Activated CD8-positive, alpha-beta memory T cell treated with anti-CD3 and anti-CD28 coated beads, Interleukin-2, amount 50 U/mL, for 4 hours (primary cell): ENCODE measurements around the gene CCN6.
A peak's percentile ranks its signal among the peaks of the same experiment; 100 is the strongest.

Source experiments
- DNase-seq: peaks from one replicate; pipeline ENCODE4 v3.0.0-alpha.2; 2020

Gene CCN6

DNA sequence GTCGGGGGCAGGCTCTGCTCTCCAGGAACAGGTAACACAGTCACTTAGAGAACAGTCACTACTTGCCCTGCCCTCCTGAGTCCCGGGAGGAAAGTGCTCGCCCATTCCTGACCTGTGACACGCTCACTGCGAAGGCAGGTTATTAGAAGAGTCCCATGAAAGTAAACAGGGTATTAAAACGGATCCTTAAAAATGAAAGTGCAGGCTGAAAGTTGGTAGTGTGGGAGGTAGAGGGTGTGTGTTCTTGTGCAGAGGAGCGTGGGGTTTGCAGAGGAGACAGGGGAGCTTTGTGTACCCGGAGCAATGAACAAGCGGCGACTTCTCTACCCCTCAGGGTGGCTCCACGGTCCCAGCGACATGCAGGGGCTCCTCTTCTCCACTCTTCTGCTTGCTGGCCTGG, at the start of gene CCN6:
TSS of gene CCN6 (plus strand) at position 104 of the 400 bp plus-strand sequence. CDS start at position 358, 254 bp downstream.
- no peak for DNase-seq

DNA sequence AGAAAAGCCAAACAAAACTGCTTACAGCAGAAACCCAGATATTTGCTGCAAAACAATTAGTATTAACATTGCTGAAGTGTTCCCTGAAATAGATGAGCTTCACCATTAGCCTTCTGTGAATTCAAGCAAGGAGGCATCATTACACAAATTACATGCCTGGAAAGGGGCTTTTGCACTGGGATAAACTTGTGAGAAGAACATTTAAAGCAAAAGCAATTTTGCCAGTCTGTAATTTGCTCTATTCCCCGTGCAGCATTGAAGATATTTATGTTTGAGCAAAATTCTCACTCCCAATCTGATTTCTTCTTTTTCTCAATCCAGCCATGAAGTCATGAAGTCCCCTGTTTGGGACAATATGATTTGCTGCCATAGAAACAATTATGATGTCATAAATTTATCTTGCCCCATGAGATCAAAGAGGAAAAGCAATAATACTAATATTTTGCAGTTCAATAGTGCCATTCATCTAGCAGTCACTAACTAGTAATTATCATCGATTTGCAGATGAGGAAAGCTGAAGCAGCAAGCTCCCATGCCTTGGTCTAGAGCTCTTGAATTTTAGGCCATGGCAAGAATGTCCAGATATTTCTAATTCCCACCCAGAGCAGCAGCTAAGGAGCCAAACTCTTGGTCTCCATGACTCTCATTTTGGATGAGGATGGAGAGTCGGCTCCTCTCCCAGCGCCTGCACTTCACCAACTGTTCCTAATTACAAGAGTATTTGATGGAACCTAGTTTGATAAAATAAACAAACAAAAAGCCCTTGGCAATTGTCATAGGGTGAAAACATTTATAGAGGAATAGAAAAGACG, 49.5 kb upstream of the CCN6 start:
- no peak for DNase-seq

DNA sequence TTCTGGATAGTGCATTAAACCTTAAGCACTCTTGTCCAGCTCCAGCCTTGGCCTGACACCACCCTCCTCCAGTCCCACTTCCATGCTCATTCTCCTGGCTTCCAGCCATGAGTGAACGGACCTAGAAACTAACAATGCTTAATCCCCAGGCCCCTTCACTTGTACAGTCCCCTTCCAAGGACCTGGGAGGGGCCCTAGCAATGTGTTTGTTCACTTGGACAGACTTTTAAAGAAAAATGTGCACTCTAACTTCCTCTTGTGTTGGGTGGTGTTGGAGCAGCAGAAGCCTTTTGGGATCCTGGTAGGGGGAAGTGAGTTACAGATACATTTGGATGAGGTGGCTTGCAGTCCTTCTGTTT, 48.9 kb upstream of the CCN6 start:
- DNase-seq: no peak

DNA sequence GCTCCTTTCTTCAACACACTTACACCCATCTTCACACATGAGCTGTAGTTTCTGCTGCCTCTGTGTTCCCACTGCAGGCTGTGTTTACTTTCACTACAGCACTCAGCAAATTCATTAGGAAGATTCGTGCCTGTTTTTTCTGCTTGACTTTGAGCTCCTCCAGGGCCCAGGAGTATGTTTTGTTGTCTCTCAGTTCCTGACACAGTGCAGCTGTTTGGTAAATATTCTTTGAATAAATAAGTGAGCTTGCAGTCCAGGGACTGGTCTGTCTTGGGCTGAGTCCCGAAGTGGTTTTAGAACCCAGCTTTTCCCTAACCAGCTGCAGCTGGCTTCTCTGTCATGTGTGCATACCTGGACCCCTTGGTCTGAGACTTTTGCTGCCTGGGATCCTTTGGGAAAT, 46.6 kb upstream of the CCN6 start:
- no peak for DNase-seq

DNA sequence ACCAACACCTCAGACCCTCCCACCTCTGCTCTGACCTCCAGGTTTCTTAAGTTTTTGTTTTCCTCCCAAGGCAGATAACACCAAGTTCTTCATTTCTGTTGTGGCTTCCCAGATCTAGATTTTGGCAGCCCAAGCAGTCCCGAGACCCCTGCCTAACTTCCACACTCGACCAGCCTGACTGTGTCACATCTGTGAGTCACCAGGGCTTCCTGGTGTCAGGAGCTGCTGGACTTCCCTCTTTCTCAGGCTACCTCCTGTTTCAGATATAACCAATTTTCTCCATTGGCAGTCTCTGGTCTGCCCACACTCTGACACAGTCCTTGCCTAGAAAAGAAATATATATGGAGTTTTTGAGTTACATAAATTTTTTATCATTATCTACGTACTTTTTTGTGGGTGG, 46.1 kb upstream of the CCN6 start:
- DNase-seq: no peak

DNA sequence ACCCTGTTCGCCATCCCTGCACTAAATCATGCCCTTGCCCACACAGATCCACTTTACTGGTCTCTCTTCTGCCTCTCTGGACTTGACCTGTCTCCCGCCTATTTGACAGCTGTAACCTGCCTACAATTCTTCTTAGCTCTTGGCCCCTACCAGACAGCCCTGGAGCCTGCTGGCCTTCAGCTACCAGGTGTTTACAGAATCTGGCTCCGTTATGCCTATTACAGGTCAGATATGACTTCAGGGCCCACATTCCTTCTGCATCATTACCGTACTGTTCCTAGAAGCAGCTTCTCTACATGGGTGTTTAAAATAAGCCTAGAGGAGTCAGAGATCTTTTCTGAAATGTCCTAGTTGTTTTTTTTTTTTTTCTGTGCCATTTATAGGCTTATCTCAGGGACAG, 45.4 kb upstream of the CCN6 start:
- no peak for DNase-seq

DNA sequence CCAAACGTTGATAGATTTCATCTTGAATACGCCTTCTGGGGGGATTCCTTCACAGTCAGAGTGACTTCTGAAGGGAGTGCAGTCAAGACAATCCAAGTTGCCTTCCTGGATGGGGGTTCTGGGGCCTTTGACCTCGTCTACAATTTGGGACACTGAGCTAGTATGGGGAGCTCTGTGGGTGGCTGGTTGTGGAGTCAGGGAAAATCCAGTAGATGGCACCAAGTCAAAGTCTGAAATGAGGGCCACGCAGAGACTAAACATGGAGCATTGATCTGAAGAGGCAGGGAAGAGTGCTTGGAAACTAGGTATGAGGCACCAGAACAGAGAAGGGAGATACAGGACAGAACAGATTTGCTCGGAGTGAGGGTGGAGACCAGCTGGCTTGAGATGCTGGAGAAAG, 43.6 kb upstream of the CCN6 start:
- no peak for DNase-seq

DNA sequence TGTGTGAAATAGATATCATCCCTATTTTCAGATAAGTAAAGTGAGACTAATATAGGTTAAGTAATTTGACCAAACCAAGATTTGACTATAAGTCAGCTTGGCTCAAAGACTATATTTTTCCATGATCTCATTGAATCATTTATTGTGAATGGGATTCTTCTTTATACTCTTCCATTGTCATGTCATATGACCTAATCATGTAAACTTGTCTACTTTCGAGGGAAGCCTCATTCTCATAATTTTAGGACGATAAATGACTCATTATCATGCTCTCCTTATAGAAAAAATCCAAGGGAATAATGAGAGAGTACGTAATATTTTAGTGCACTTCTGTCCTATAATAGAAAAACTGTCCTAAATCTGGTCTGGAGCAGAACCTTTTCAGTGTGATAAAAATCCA, 40.9 kb upstream of the CCN6 start:
- no peak for DNase-seq

DNA sequence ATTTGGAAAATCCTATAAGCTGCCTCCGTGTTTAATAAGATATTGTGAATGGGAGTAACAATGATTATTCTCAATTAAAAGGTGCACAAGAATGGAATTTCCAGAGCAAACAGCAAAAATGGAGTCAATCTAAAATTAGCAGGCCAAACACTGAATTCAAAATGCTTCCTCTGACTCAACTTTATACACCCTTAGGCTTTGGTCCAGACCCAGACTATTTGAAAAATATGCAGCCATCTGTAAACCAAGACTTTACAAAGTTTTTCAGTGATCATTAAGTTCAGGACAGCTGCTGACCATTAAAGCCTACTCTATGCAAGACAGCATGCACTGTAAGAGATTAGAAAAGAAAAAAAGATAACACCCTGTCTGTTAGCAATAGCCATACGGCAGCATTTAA, 39.4 kb upstream of the CCN6 start:
- DNase-seq: no peak

DNA sequence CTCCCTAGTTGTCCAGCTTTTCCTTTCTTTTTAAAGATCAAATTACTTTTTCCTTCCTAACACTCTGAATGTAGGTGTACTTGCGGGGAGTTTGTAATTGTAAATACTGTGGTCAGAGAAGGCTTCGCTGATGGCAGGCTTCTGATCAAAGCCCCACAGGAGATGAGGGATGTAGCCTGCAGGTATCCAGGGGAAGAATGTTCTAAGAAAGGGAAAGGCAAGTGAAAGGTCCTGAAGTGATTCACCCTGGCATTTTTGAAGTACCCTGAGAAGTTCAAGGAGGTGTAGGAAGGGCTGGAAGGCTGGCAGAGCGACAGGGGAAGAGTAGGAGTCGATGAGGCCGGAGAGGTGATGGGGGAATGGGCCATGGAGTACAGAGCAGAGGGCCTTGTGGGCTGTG, 38.2 kb upstream of the CCN6 start:
- DNase-seq: no peak

DNA sequence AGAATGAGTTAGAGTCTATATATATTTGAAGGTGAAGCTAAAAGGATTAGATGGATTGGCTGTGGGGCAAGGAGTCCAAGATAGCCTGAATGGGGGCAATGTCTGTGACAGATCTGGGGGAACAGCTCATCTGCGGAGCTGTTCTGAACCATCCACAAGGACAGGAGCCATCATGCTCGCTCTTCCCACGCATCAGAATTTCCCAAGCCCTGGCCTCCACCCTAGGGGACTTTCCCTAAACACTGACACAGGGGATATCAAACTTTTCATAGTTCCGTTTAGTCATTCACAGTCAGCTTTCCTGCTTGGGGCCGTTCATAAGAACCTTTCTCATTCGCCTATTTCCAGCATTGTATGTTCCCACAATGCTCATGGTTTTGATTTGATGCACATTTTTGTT, 37.6 kb upstream of the CCN6 start:
- DNase-seq: no peak

DNA sequence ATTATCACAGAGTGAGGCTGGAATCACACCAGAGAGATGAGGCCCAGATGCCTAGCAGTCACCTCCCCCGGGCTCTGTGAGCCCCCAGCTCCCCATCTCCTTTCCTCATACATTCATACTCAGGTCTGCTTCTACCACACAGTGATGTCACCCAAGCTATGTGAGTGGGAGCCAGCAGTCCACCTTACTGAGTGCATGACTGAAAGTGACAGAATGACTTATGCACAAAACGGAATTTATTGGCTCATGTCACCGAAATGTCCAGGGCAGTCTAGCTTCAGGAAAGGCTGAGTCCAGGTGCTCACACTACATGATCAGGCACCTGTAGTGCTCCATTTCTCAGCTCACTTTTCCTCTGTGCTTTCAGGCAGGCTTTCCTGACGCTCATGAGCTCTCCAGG, 36.7 kb upstream of the CCN6 start:
- no peak for DNase-seq

DNA sequence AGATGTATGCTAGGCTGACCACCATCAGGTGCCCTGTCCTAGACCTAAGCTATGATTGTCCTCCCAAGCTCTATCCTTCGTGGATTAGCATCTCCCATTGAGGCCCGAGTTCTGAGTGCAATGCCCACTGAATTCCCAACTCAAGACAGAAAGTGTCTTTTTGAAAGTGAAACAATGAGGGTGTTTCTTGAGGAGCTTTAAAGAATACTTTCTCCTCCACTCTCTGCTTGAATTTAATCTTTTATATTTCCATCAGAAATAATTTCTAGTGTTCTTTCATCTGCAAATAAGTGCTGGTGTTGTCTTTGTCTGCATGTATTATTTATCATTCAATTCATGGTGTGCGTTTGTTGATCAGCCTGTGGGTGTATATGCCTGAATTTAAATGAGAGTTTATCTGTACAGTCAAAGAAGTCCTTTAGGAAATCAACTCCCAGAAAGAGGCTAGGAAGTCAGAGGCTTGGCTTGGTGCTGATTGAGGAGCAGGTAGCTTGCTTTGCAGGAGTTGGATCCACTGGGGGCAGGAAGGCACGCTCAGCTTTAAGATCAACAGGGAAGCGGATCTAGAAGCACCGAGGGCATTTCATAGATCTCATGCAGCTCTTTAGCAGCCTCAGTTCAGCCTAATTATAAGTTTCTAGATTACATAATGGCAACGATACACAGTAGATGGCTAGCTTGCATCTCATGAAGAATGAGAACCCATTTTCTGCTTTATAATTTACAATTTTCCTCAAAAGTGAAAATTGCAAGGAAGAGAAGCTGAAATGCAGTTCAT, 36.0 kb upstream of the CCN6 start:
- no peak for DNase-seq

DNA sequence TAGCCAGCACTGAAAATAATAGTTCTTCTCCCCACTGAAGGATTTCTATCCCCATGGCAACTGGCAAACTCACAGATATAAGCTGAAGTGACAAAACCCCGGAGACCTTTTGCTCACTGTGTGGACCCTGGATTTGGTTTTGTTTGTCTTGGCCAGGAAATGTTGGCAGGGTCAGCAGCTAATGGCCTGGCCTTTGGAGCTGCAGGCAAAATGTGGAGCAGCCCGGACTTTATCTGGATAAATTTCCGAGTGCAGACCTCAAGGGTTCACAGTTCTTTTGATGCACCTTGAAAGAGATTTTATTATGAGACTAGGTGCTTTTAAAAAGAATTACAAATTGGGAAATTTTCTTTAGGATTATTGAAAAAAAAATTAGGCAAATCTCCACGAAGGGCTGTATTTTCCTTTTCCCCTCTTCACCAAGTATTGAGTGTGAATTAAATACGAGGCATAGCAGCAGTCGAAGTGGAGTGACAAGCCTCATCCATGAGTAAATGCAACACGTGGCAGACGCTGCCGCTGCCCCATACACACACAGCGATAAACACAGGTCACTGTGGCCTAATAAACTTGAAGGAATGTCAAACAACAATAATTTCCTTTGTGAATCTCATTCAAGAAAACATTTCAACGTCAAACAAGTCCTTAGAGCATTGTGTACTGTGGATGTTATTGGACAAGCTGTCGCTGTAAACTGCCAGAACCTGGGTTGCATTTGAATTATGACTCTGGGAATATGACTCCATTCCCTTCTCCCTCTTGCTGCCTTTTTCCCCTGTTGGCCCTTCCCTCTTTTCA, 35.1 kb upstream of the CCN6 start:
- DNase-seq: no peak

DNA sequence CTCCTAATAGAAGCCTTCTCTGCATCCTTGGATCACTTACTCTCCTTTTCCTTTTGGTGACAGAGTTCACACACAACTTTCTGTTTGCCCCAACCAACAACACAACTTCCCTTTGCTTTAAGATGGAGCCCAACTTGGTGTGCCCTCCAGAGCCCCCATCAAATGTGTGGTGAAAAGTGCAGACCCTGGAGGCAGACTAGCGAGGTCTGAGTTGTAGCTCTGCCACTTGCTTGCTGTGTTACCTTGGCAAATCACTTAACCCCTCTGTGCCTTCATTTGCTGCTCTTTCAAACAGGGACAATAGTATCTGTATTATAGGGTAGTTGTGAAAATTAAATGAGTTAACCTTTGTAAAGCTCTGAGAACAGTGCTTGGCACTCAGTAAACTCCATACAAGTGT, 34.3 kb upstream of the CCN6 start:
- no peak for DNase-seq

DNA sequence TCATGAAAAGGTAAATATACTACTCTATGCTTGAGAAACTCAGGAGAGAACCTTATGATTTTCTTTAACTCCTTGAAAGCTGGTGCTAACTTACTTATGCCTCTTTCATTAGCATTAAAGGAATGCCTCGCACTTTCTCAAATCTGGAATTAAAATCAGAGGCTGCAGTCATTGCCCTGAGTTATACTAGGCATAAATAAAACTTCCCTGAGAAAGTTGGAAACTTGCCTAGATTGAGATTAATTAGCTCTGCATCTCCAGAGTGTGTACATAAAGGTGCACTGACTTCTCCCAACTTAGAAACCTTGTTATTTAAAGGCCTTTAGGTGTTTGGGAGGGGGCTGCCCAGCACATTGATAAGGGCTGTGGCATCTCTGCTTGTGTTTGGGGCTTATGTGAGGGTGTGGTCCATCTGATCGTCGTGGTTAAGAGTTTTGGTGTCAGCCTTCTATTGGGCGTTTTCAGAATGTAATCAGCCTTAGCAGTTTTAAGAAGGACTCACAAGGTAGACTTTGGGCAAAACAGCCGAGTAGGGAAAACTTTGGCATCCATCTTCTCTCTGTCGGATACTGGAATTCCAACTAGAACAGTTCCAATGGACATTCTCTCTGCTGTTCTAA, 32.1 kb upstream of the CCN6 start:
- no peak for DNase-seq

DNA sequence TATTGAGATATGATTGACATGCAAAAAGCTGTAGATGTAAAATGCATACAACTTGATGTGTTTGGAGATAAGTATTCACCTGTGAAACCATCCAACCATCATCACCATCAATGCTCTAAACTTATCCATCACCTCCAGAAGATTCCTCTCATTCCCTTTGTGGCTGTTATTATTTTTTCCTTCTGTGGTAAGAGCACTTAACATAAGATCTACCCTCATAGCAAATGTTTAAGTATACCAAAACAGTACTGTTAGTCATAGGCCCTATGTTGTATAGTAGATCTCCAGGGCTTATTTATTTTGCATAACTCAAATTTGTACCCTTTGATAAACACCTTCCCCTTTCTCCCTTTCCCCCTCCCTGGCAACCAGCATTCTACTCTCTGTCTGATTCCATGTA, 31.2 kb upstream of the CCN6 start:
- no peak for DNase-seq

DNA sequence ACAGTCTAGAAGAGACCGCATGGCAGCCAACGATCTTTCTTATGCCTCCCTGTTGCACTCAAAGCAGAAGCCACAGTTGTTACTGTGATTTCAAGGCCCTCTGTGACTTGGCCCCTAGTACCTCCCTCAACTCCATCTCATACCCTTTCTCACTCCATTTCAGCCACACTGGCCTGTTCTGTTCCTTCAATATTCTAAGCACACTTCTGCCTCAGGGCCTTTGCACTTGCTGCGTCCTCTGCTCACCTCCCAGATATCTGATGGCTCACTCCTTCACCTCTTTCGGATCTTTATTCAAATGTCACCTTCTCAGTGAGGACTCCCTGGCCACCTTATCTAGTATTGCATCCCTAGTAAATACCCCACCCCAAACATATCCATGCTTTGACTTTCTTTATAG, 29.4 kb upstream of the CCN6 start:
- no peak for DNase-seq

DNA sequence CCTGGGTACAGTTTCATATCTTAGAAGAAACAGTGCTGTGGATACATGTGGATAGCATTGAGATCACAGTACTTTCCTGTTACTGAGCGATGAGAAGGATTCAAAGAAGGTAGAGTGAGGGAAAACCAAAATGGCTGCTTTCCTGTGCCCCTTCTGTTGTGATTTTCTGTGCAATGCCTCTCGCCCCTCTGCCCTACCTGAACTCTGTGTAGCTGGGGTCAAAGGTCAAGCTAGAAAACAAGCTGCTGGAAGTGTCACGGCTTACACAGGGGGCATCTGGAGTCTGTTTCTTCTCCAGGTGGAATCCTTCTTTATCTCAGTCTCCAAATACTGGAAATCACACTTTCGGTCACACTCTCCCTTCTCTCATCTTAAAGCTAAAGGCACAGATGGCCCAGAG, 27.0 kb upstream of the CCN6 start:
- no peak for DNase-seq

DNA sequence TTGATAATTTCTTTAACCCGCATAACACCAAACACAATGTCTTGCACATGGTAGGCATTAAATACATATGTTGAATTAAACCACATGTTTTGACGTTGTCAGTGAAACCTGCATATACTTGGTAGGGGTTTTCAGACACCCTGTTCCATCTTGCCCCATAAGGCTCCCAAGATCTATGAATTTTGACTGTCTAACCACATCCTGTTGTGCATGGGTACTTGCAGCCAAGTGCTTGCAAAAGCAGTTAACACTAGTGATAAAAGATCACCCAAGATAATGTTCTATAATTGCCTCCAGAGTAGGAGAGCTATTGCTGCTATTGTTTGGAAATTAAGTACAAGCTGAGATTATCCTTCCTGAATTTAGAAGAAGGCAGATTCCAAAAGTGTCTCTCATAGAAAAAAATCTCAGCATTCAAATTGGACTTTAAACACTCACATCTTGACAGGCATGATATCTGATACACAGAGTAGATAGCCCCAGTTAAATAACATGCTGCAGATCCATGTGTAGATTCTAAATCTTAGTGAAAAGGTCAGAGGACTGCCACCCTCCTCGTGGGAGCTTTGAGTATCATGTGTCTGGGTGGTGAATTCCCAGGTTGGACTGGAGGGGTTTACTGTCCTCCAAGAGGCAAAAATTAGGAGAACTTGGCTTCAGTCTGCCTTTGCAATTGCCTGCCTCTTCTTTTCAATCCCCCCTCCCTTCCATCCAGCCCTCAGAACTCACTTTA, 25.8 kb upstream of the CCN6 start:
- no peak for DNase-seq

DNA sequence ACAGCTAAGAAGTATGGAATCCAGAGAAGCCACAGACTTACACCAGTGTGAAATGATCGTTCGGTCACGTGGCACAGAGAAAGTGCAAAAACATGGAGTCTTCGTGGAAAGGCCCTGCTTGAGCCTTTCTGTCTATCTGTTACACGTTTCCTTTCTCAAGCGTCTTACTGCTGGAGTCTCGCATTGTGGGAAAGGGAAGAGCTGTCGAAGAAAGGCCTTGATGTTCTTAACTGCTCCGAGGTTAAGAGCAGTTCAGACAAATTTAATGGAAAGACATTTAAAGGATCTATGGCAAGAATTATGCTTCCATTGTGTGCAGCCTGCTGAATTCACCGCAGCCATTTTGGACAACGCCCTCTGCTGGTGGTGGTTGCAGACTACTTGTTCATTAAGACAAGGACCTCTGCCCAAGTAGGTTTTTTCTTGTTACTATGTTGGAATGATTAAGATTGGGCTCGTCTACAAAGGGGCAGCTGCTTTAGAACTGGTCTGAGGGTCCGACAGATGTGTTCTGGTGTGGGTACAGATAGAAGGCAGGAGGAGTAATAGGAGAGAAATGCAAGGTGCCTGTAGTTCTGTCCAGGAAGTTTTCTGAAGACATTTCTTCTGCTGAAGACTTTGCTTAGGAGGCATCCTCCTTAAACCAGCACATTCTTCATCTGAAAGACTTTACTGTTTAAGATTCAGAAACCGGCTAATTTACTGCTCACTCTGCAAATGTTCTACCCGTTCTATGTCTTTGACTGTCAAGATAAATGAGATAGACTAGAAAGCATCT, 24.7 kb upstream of the CCN6 start:
- peak; percentile 68 for DNase-seq
